ENCODE results near the gene ANGEL1. TPM values are rescaled to one million over a fixed set of nuclear protein-coding genes. Genes with fewer than 3 reads are reported as not detected.

ANGEL1 gene
- total RNA-seq, 4 donors from 2014 or later: 21.6 to 27.7 (median 26.1) TPM

DNA sequence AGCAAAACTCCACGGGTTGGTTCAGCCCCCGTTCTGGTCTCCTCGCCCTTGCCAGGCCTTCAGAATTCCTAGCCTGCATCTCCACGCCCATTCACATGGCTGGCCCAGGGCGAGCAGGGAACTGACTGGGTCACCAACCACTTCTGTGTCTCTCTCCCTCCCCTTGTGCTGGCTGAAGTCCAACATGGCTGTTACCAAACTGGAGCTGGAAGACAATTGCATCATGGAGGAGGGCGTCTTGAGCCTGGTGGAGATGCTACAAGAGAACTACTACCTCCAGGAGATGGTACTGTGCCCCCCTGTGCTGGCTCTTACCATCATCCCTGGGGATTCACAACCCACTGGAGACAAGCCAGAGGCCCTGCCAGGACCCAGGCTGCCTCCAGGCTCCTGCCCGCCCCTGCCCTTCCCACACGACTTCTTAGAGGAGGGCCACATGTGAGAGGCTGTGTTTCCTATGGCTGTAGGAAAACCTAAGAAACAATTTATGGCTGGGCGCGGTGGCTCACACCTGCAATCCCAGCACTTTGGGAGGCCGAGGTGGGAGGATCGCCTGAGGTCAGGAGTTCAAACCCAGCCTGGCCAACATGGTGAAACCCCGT lies 23.4 kb upstream of the ANGEL1 start:
- WGBS, 2 donors: 69 to 78% methylated on average over 13 of the region's 13 CpGs
- peaks cover 0 to 14% (median 3%) of the 10 kb centered on the region in 4 donors for H3K4me1 ChIP-seq
- H3K4me3 ChIP-seq: no peak overlapping the region
- H3K27ac ChIP-seq: peak overlapping the region in 1 of 4 donors; percentile 20
- TF ChIP-seq, protein P1, sequence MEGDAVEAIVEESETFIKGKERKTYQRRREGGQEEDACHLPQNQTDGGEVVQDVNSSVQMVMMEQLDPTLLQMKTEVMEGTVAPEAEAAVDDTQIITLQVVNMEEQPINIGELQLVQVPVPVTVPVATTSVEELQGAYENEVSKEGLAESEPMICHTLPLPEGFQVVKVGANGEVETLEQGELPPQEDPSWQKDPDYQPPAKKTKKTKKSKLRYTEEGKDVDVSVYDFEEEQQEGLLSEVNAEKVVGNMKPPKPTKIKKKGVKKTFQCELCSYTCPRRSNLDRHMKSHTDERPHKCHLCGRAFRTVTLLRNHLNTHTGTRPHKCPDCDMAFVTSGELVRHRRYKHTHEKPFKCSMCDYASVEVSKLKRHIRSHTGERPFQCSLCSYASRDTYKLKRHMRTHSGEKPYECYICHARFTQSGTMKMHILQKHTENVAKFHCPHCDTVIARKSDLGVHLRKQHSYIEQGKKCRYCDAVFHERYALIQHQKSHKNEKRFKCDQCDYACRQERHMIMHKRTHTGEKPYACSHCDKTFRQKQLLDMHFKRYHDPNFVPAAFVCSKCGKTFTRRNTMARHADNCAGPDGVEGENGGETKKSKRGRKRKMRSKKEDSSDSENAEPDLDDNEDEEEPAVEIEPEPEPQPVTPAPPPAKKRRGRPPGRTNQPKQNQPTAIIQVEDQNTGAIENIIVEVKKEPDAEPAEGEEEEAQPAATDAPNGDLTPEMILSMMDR (IDR thresholded peaks at IDR 0.05): no peak
- no peaks in the 10 kb centered on the region for H3K27me3 ChIP-seq
- DNase-seq (ENCODE audit: low spot score in 2 of 2): peak in 1 of 2 donors; percentile 31
- H3K36me3 ChIP-seq: no peaks in the 10 kb centered on the region
- no peaks in the 10 kb centered on the region for H3K9me3 ChIP-seq

DNA sequence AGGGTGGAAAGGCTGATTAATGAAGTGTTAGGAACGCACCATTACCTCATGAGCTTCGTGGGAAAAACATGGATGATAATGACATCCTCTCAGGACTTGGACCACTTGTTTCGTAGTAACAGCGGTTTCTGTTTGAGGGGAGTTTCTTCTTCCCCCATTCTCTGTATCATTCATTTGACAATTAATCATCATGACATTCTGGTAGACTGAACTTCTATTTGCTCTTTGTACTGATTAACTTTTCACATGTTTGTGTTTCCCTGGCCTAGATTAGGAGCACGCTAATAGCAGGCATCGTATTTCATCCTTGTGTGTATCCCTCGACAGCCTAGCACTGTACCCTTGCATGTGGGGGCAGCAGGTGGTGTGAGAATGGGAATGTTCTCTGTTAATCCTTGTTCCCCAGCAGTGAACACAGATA lies 21.6 kb upstream of the ANGEL1 start:
- Histone ChIP-seq H3K36me3 (no peaks in the 10 kb centered on the region), H3K9me3 (no peaks in the 10 kb centered on the region), H3K4me3 (no peak overlapping the region), H3K4me1 (peaks cover 0 to 30% (median 16%) of the 10 kb centered on the region in 4 donors), H3K27ac (no peak overlapping the region), H3K27me3 (no peaks in the 10 kb centered on the region)
- DNase-seq (ENCODE audit: low spot score in 2 of 2): no peak
- TF ChIP-seq EP300 (IDR thresholded peaks at IDR 0.05): no peak
- no peak for TF ChIP-seq POLR2A (IDR thresholded peaks at IDR 0.05)
- TF ChIP-seq, protein P1 (IDR thresholded peaks at IDR 0.05): no peak
- WGBS, 2 donors: 62 to 63% methylated on average over 7 of the region's 7 CpGs

DNA sequence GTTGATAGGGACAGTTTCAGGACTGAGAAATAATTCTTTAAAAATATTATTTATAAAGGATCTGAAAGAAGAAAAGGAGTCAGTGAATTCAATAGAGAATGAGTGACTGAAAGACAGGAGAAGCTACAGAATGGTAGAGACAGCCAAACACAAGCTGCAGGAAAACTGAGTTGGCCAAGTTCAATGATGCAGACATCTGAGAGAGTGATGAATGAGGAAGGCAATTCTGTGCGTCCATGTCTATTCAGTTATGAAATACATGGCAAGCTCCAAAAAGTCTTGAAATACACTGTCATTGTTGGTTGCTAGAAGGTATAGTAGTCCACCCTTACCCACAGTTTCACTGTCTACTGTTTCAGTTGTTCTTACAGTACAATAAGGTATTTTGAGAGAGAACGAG lies 20.3 kb upstream of the ANGEL1 start:
- TF ChIP-seq EP300 (IDR thresholded peaks at IDR 0.05): no peak
- TF ChIP-seq POLR2A (IDR thresholded peaks at IDR 0.05): no peak
- TF ChIP-seq, protein P1 (IDR thresholded peaks at IDR 0.05): no peak
- Histone ChIP-seq H3K36me3 (no peaks in the 10 kb centered on the region), H3K9me3 (no peaks in the 10 kb centered on the region), H3K27ac (peak overlapping the region in 1 of 4 donors; percentile 70), H3K4me3 (no peak overlapping the region), H3K4me1 (peaks cover 0 to 43% (median 26%) of the 10 kb centered on the region in 4 donors), H3K27me3 (no peaks in the 10 kb centered on the region)
- DNase-seq (ENCODE audit: low spot score in 2 of 2): no peak
- WGBS, 2 donors: 69 to 72% methylated on average over 2 of the region's 2 CpGs

DNA sequence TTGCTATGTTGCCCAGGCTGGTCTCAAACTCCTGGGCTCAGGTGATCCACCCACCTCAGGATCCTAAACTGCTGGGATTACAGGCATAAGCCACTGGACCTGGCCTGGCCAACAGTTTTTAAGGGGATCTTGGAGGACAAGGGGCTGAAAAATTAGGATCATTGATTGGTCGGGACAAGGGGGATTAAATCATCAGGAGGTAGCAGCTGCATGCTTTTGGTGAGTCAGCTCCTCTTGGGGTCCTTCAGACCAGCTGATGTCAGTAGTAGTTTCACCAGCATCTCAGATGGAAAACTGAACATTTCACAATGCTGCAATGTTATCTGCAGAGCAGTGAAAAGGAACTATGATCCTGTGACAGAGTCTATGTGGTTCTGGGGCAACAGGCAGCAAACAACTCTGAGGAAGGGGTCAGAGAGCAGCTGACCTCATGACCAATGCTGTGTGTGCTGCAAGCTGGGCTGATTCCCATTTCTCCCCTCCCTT lies 19.9 kb upstream of the ANGEL1 start:
- peaks cover 0 to 47% (median 28%) of the 10 kb centered on the region in 4 donors for H3K4me1 ChIP-seq
- H3K27me3 ChIP-seq: no peaks in the 10 kb centered on the region
- DNase-seq (ENCODE audit: low spot score in 2 of 2): no peak
- H3K9me3 ChIP-seq: no peaks in the 10 kb centered on the region
- peak overlapping the region in 1 of 4 donors; percentile 74 for H3K27ac ChIP-seq
- WGBS, 2 donors: 50 to 56% methylated on average over 1 of the region's 1 CpG
- H3K4me3 ChIP-seq: no peak overlapping the region
- TF ChIP-seq EP300 (IDR thresholded peaks at IDR 0.05): peak in 1 of 2 donors; percentile 56
- no peak for TF ChIP-seq POLR2A (IDR thresholded peaks at IDR 0.05)
- TF ChIP-seq, protein P1 (IDR thresholded peaks at IDR 0.05): no peak
- no peaks in the 10 kb centered on the region for H3K36me3 ChIP-seq

DNA sequence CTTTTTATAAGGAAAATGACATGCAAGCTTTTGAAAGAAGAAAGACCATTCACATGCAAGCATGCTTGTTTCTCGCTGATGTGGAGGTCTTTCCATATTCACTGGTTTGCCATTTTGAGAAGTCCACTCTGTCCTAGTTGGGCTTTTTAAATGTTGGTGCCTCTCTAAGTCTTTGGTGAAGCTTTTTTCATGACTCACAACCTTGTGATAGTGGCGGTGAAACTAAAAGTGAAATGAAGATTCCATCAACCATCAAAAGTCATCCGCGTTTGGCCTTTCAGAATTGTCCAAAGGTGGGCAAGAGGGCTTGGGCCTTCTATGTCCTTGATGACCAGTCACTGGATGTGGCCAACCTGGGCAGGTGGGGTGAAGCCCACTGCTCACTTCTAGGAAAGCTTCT lies 17.9 kb upstream of the ANGEL1 start:
- no peak for TF ChIP-seq EP300 (IDR thresholded peaks at IDR 0.05)
- no peak for TF ChIP-seq POLR2A (IDR thresholded peaks at IDR 0.05)
- TF ChIP-seq, protein P1 (IDR thresholded peaks at IDR 0.05): no peak
- Histone ChIP-seq H3K4me3 (no peak overlapping the region), H3K4me1 (peaks cover 0 to 47% (median 27%) of the 10 kb centered on the region in 4 donors), H3K36me3 (no peaks in the 10 kb centered on the region), H3K9me3 (no peaks in the 10 kb centered on the region), H3K27me3 (no peaks in the 10 kb centered on the region), H3K27ac (peak overlapping the region in 3 of 4 donors; percentile 75 to 85 (median 81))
- 84 to 94% methylated on average over 4 of the region's 4 CpGs for WGBS, 2 donors
- DNase-seq (ENCODE audit: low spot score in 2 of 2): no peak

All from tibial nerve (tissue), 4 donors.